VCaP (cell line): ENCODE data around the gene IST1.

Source experiments
- H3K27ac ChIP-seq: fragments of 450-650 bp; 2 replicates; pipeline ENCODE4 v1.5.1; 2017
- CTCF ChIP-seq: fragments of 450-650 bp; conservative IDR thresholded peaks from 2 replicates; pipeline ENCODE4 v1.5.1; 2017; ENCODE audit warnings: mild to moderate bottlenecking, moderate library complexity

The IST1 gene

GRCh38 chr16:71931599-71931998, 36.3 kb downstream of the IST1 start:
- no peak for TF ChIP-seq CTCF

DNA sequence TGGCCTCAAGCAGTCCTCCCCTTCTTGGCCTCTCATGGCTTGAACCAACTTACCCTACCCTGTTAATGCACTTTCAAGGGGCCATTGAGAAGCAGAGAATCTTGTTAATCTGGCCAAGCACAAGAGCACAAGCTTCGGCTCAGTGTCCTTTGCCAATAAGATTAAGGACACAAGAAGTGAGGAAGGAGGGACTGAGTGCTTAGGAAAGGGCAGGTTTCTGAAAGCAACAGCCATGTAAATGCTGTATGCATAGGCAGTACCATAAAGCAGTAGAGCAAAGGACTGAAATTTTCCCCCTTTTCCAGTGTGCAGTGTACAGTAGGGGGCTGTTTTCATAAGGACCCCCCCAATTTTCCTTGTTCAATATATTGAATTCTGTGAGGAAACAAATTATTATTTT, 37.7 kb downstream of the IST1 start:
- no peak overlapping the region for H3K27ac ChIP-seq
- no peak for TF ChIP-seq CTCF

More at GRCh38 chr16:71931599-71931998, 36.3 kb downstream of the IST1 start:
- no peak overlapping the region for H3K27ac ChIP-seq

DNA sequence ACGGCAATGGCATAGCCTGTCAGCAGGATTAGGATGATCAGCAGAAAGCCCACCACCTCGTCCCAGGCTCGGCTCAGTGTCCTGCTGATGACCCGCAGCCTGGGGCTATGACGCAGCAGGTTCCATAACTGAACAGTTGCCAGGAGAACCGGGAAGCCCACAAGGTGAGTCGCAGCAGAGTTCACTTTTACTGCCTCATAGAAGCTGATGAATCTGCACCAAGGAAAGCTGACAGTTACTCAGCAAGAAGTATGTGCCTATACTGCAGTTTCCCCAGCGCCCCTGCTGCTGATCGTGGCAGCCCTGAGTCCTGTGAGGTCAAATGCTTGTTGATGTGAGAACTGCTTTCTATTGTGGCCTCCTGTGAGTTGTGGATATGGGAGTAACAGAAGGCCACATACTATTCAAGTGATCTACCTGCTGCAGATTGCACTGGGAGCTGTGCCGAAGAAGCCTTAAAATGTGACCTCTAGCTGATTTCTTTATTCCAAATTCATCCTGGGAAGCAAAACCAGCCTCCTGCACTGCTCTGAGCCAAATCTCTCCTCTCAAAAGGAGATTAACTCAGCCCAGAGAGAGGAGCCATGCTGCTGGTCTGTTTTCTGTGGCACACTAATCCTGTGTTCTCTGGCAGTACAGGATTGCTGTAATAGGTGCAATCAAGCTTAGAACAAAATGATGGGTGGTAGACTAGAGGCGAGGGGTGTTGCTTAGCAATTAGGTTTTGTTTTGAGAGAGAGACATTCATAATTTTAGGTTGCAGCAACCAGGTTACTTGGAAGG, 38.8 kb downstream of the IST1 start:
- no peak overlapping the region for H3K27ac ChIP-seq
- TF ChIP-seq CTCF = no peak

GRCh38 chr16:71937868-71938510, 42.7 kb downstream of the IST1 start:
- no peak overlapping the region for H3K27ac ChIP-seq
- no peak for TF ChIP-seq CTCF

DNA sequence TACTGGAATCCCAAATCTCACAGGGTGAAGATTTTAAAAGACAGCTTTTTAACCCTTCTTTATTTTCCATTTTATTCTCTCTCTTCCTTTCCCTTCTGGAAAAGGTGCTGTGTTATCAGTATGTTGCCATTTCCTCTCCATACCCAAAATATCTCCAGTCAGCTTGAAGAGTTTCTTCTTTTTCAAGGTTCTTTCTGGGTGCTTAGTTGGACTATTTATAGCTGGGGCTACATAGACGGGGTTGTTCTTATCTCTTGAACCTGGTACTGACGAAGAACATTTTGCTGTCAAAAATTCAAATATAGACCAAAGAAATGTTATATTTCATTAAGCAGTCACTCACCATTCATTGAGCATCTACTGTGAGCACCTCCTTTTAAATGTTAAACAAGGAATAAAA, 48.6 kb downstream of the IST1 start:
- TF ChIP-seq CTCF = no peak
- H3K27ac ChIP-seq = no peak overlapping the region

- no peak overlapping the region for H3K27ac ChIP-seq
- TF ChIP-seq CTCF = no peak
Measured at GRCh38 chr16:71945616-71946015, 50.3 kb downstream of the IST1 start.

DNA sequence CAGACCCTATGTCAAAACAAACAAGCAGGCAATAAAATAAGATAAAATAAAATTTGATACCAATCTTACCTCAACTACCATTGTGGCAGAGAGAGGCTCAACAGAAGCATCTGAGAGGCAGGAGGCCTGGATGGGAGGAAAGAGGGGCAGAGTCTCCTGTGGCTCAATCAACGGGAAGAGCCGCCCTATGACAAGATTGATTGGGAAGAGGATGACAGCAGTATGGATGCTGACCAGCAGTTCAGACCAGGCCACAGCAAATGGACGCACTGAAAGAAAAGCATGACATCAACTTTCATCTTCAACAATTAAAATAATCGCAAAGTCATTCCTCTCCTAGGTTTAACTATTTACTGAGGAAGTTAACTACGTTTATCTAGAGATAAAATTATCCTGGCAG, 57.5 kb downstream of the IST1 start:
- TF ChIP-seq CTCF = no peak

More for the DNA sequence above, 57.5 kb downstream of the IST1 start:
- no peak overlapping the region for H3K27ac ChIP-seq
